Osteoblast (primary cell): Measurements from ENCODE around the gene MCM6. TPM values are rescaled to one million over a fixed set of nuclear protein-coding genes. Genes with fewer than 3 reads are reported as not detected.

Experiments used
- DNase-seq: peaks from one replicate; pipeline ENCODE4 v3.0.0; 2011; ENCODE audit warnings: low spot score, mixed read lengths; ENCODE audit not compliant: insufficient read length; ENCODE audit errors: missing footprints
- H2AFZ ChIP-seq: 2 replicates; pipeline ENCODE4 v1.6.0; 2011; ENCODE audit warnings: mild to moderate bottlenecking, low read length
- H3K27ac ChIP-seq: 2 replicates; pipeline ENCODE4 v1.5.1; 2011; ENCODE audit warnings: mild to moderate bottlenecking, low read depth, low read length, moderate library complexity
- H3K27me3 ChIP-seq: 2 replicates; pipeline ENCODE4 v1.6.0; 2012; ENCODE audit warnings: mild to moderate bottlenecking, control low read depth, inconsistent platforms, low read length, moderate library complexity; ENCODE audit not compliant: insufficient read depth
- H3K36me3 ChIP-seq: 2 replicates; pipeline ENCODE4 v1.5.1; 2011; ENCODE audit warnings: mild to moderate bottlenecking, low read length, control low read depth, moderate library complexity; ENCODE audit not compliant: insufficient read depth
- H3K4me1 ChIP-seq: 2 replicates; pipeline ENCODE4 v1.5.1; 2011; ENCODE audit warnings: mild to moderate bottlenecking, low read length, control low read depth, moderate library complexity; ENCODE audit not compliant: insufficient read depth
- H3K4me2 ChIP-seq: 2 replicates; pipeline ENCODE4 v1.6.0; 2011; ENCODE audit warnings: mild to moderate bottlenecking, low read length; ENCODE audit not compliant: insufficient read depth
- H3K4me3 ChIP-seq: fragments of 200-600 bp; sonication (generic); 3 replicates; pipeline ENCODE4 v1.5.1; 2012; ENCODE audit warnings: mild to moderate bottlenecking, low read length, inconsistent platforms; ENCODE audit not compliant: insufficient read depth
- H3K79me2 ChIP-seq: 2 replicates; pipeline ENCODE4 v1.6.0; 2012; ENCODE audit warnings: mild to moderate bottlenecking, low read length, control low read depth, inconsistent platforms; ENCODE audit not compliant: insufficient read depth
- H3K9me3 ChIP-seq: 2 replicates; pipeline ENCODE4 v1.5.1; 2011; ENCODE audit warnings: low read depth, low read length, control low read depth
- H4K20me1 ChIP-seq: 2 replicates; pipeline ENCODE4 v1.6.0; 2012; ENCODE audit warnings: mild to moderate bottlenecking, low read length, control low read depth; ENCODE audit not compliant: insufficient read depth
- small RNA-seq: library from RNA; depleted of rRNA; stranded (forward); fragments of <200 nt; gene quantifications from one replicate; pipeline ENCODE3, GENCODE V24; 2012
- total RNA-seq: library from RNA; depleted of rRNA; stranded (reverse); fragments of >200 nt; gene quantifications from 2 replicates; pipeline ENCODE4 v1.2.3, GENCODE V29; 2012
- TF ChIP-seq, protein P1 (sequence below): IDR thresholded peaks from 2 replicates; pipeline ENCODE4 v1.5.1; 2011; ENCODE audit warnings: mild to moderate bottlenecking, low read depth, low read length, moderate library complexity; ENCODE audit errors: extremely low read depth

MCM6 gene
- total RNA-seq, 1 donor, result 14.5 TPM

DNA sequence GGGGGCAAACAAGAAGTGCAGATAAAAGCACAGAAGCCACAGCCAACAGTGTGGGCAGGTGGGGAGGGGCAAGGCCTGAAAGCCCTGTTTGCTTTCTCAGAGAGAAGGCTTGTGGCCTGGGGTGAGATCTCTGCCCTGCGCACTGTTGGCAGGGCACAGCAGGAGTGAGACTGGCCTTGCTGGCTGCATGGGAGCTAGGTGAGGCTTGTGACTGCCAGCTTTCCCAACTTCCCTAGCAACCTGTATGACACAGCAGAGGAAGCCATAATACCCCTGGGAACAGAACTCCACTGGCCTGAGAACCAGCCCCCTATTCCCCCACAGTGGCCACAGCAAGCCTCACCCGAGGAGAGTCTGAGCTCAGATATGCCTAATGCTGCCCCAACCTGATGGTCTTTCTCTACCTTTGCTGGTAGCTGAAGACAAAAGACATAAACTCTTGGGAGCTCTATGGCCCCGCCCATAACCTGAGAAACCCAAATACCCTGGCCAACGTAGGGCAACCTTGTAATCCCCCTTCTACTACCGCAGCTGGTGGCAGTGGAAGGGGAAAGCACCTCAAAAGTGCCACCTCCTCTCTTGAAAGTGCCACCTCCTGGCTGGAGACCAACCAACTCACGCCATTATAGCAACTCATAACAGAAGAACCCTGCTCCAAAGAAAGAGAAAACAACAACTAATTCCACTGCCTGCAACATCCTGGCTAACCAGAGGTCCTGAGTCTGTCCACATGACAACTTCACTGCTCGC, 83.7 kb downstream of the MCM6 start:
- no peak overlapping the region for H3K4me2 ChIP-seq
- no peak for DNase-seq
- H3K27ac ChIP-seq, result no peak overlapping the region
- H3K27me3 ChIP-seq, result no peaks in the 10 kb centered on the region
- no peak overlapping the region for H2AFZ ChIP-seq
- no peaks in the 10 kb centered on the region for H3K9me3 ChIP-seq
- H3K4me3 ChIP-seq, result no peak overlapping the region
- H3K4me1 ChIP-seq, result peaks cover 4% of the 10 kb centered on the region
- no peaks in the 10 kb centered on the region for H3K79me2 ChIP-seq
- H4K20me1 ChIP-seq, result no peaks in the 10 kb centered on the region
- TF ChIP-seq, protein P1, sequence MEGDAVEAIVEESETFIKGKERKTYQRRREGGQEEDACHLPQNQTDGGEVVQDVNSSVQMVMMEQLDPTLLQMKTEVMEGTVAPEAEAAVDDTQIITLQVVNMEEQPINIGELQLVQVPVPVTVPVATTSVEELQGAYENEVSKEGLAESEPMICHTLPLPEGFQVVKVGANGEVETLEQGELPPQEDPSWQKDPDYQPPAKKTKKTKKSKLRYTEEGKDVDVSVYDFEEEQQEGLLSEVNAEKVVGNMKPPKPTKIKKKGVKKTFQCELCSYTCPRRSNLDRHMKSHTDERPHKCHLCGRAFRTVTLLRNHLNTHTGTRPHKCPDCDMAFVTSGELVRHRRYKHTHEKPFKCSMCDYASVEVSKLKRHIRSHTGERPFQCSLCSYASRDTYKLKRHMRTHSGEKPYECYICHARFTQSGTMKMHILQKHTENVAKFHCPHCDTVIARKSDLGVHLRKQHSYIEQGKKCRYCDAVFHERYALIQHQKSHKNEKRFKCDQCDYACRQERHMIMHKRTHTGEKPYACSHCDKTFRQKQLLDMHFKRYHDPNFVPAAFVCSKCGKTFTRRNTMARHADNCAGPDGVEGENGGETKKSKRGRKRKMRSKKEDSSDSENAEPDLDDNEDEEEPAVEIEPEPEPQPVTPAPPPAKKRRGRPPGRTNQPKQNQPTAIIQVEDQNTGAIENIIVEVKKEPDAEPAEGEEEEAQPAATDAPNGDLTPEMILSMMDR, result no peak
- H3K36me3 ChIP-seq, result peaks cover 8% of the 10 kb centered on the region

DNA sequence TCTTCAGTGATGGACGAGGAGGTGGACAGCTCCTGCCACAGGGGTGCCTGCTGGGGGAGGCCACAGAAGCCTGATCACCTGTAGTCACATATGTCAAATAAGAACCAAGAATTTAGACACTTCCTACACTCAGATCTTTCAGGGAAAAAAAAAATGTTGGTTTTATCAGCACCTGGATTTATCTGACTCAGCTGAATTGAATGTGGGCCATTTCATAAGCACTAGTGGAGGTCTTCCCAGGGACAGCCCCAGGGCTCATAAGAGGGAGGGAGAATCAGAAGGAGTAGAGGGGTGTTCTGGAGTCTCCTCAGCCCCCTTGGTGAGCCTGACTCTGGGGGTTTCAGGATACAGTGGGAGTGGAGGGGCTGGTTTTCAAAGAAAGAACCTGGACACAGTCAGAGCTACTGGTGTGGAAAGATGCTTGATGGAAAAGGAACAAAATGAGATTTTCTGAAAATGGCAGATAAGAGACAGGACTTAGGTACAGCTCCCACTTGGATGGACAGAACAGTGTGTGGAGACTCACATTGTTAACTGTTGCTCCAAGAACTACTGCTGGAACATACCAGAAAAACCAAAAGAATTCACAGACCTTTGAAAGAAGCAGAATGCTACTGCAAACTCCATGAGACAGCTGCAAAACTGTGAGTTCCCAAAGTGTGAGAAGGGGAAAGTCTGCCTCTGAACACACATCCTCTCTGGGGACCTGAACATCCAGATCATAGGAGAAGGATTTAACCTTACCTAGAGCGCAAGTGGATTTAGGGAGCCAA, 84.6 kb downstream of the MCM6 start:
- H3K9me3 ChIP-seq, result no peaks in the 10 kb centered on the region
- H2AFZ ChIP-seq, result no peak overlapping the region
- H3K4me3 ChIP-seq, result no peak overlapping the region
- no peaks in the 10 kb centered on the region for H4K20me1 ChIP-seq
- peaks cover 11% of the 10 kb centered on the region for H3K4me1 ChIP-seq
- H3K79me2 ChIP-seq, result no peaks in the 10 kb centered on the region
- no peak overlapping the region for H3K27ac ChIP-seq
- no peaks in the 10 kb centered on the region for H3K27me3 ChIP-seq
- TF ChIP-seq, protein P1, result no peak
- no peak overlapping the region for H3K4me2 ChIP-seq
- peaks cover 8% of the 10 kb centered on the region for H3K36me3 ChIP-seq
- no peak for DNase-seq

DNA sequence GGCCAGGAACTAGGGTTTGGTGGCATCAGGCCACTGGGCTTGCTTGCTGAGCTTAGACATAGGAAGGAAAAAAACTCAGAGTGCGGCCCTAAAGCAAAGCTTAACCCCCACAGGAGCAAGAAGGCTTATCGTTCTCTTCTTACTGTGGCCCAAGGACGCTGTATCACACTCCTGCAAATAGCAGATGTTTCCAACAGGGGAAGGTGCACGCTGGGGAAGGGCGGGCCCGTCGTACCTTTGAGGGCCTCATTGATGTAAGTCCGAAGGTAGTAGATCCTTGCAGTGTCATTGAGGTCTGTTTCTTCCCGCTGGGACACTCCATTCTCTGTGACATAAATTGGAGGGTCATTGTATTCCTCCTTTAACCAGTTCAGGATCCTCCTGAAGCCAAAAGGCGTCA, 85.8 kb downstream of the MCM6 start:
- Histone ChIP-seq H3K4me1 (peaks cover 11% of the 10 kb centered on the region), H3K27ac (no peak overlapping the region), H3K9me3 (no peaks in the 10 kb centered on the region), H4K20me1 (no peaks in the 10 kb centered on the region), H3K36me3 (peaks cover 14% of the 10 kb centered on the region), H2AFZ (no peak overlapping the region), H3K27me3 (no peaks in the 10 kb centered on the region), H3K79me2 (no peaks in the 10 kb centered on the region), H3K4me2 (no peak overlapping the region), H3K4me3 (no peak overlapping the region)
- no peak for DNase-seq
- TF ChIP-seq, protein P1, result no peak

Small RNAs within 50 kb of the gene (small RNA-seq; reads per million reads assigned to genes)
- gene RF00019, result not detected

Other genes starting within 250 kb of the MCM6 start
- gene UBXN4, start 134.6 kb downstream of the MCM6 start, total RNA-seq, result 75.6 and 89.0 TPM in 2 replicates
- gene LCT, start 39.3 kb downstream of the MCM6 start, total RNA-seq, result under 0.01 TPM in 2 replicates
- gene DARS1, start 109.2 kb upstream of the MCM6 start, total RNA-seq, result 100 and 119 TPM in 2 replicates
- under 0.01 TPM in 2 replicates for gene CXCR4, start 241.7 kb upstream of the MCM6 start, total RNA-seq